H1 (cell line): ENCODE results near the gene HS1BP3.

Experiments
- CBX8 ChIP-seq: fragments of 300-800, 300-1000 bp; sonication (generic); IDR thresholded peaks from 2 replicates; pipeline ENCODE4 v1.7.1; 2016; ENCODE audit warnings: low read depth, low read length, borderline replicate concordance
- CTCF ChIP-seq, 3 experiments: IDR thresholded peaks; 1 replicate in 2 of 3; 2 replicates in 1 of 3; pipeline versions ENCODE4 v1.5.1 to v1.6.1; 2011; ENCODE audit warnings: low read length in 3 of 3, mild to moderate bottlenecking in 3 of 3, inconsistent platforms in 2 of 3, low read depth in 1 of 3, moderate library complexity in 1 of 3; ENCODE audit not compliant: insufficient read depth in 1 of 3; ENCODE audit errors: control extremely low read depth in 1 of 3
- EP300 ChIP-seq, 2 experiments: IDR thresholded peaks; 1 replicate in 1 of 2; 2 replicates in 1 of 2; pipeline ENCODE4 v1.6.1; 2011 to 2012; ENCODE audit warnings: low read depth in 2 of 2, low read length in 2 of 2, mild to moderate bottlenecking in 2 of 2, borderline replicate concordance in 1 of 2, inconsistent platforms in 1 of 2, moderate library complexity in 1 of 2
- EZH2 ChIP-seq: fragments of 200-600 bp; sonication (generic); IDR thresholded peaks from 2 replicates; pipeline ENCODE4 v1.7.1; 2012; ENCODE audit warnings: low read depth, mild to moderate bottlenecking, moderate library complexity, low read length, inconsistent platforms; ENCODE audit not compliant: severe bottlenecking
- GABPA ChIP-seq: IDR thresholded peaks from 2 replicates; pipeline ENCODE4 v1.6.1; 2011; ENCODE audit warnings: mild to moderate bottlenecking, low read length, moderate library complexity, borderline replicate concordance; ENCODE audit not compliant: insufficient read depth
- GTF2F1 ChIP-seq: IDR thresholded peaks from 2 replicates; pipeline ENCODE4 v1.6.1; 2012; ENCODE audit warnings: low read depth, low read length, improper control_type of control experiment, borderline replicate concordance
- POLR2A ChIP-seq, 2 experiments: IDR thresholded peaks; 1 replicate in 1 of 2; 2 replicates in 1 of 2; pipeline ENCODE4 v1.6.1; 2011; ENCODE audit warnings: low read depth in 2 of 2, low read length in 2 of 2, mild to moderate bottlenecking in 2 of 2; ENCODE audit errors: control extremely low read depth in 1 of 2
- SP1 ChIP-seq: IDR thresholded peaks from 2 replicates; pipeline ENCODE4 v1.6.1; 2011; ENCODE audit warnings: low read depth, low read length
- SUZ12 ChIP-seq: fragments of 200-600 bp; sonication (generic); IDR thresholded peaks from 2 replicates; pipeline ENCODE4 v1.6.1; 2012; ENCODE audit warnings: mild to moderate bottlenecking, inconsistent platforms, low read length, moderate library complexity, mixed read lengths
- YY1 ChIP-seq: IDR thresholded peaks from 2 replicates; pipeline ENCODE4 v1.6.1; 2011; ENCODE audit warnings: low read depth, mild to moderate bottlenecking, low read length
- ZNF274 ChIP-seq: IDR thresholded peaks from 2 replicates; pipeline ENCODE4 v1.7.0; 2012; ENCODE audit warnings: low read length, borderline replicate concordance; ENCODE audit errors: extremely low read depth

GRCh38 chr2:20638646-20639430 is 12.1 kb downstream of the HS1BP3 start:
- TF ChIP-seq CTCF (IDR thresholded peaks at IDR 0.05; ENCODE audit: control extremely low read depth in 1 of 3, insufficient read depth in 1 of 3, low read depth in 1 of 3, low read length in 3 of 3) (no peak), GTF2F1 (no peak), YY1 (no peak), CBX8 (no peak), EP300 (IDR thresholded peaks at IDR 0.05; ENCODE audit: borderline replicate concordance in 1 of 2, low read depth in 2 of 2, low read length in 2 of 2) (no peak), EZH2 (no peak), SP1 (no peak), GABPA (no peak), ZNF274 (no peak), SUZ12 (no peak), POLR2A (IDR thresholded peaks at IDR 0.05; ENCODE audit: control extremely low read depth in 1 of 2, low read depth in 2 of 2, low read length in 2 of 2) (no peak)
